ENCODE data around the gene HEY2. TPM values are rescaled to one million over a fixed set of nuclear protein-coding genes. Genes with fewer than 3 reads are reported as not detected.

Gene HEY2
- total RNA-seq, 1 experiment from 2014 or later, result 6.6 TPM

- H4K20me1 ChIP-seq (ENCODE audit: control insufficient read depth, insufficient read depth, insufficient read length), result no peaks in the 10 kb centered on the region
- no peak overlapping the region for H2AFZ ChIP-seq (ENCODE audit: low read length)
- Mint-ChIP-seq H3K36me3 (ENCODE audit: insufficient read depth in 1 of 3, low read depth in 3 of 3) (no peaks in the 10 kb centered on the region), H3K4me3 (no peak overlapping the region), H3K4me1 (peaks cover 16 to 25% of the 10 kb centered on the region in 2 experiments), H3K27me3 (ENCODE audit: low read depth) (no peaks in the 10 kb centered on the region), H3K9me3 (no peaks in the 10 kb centered on the region), H3K27ac (no peak overlapping the region)
- no peak overlapping the region for H2AK5ac ChIP-seq (ENCODE audit: insufficient read length, low read length)
- H3T11ph ChIP-seq (ENCODE audit: low read length), result no peak overlapping the region
- H2BK12ac ChIP-seq (ENCODE audit: insufficient read length, low read depth, low read length), result no peak overlapping the region
- no peaks in the 10 kb centered on the region; the same call in 1 of the 2 replicates for H3K4me1 ChIP-seq (ENCODE audit: insufficient read depth, low read length)
- H3K4ac ChIP-seq (ENCODE audit: low read depth, low read length), result no peak overlapping the region
- H3K9me3 ChIP-seq (ENCODE audit: control insufficient read depth, low read depth, low read length), result no peaks in the 10 kb centered on the region
- H3K56ac ChIP-seq (ENCODE audit: insufficient read length, low read depth, low read length), result no peak overlapping the region
- H3K18ac ChIP-seq (ENCODE audit: insufficient read length, low read depth, low read length), result no peak overlapping the region
- no peak overlapping the region for H4K8ac ChIP-seq (replicated peaks; ENCODE audit: insufficient read length, low read depth, low read length)
- H2BK15ac ChIP-seq (ENCODE audit: low read depth, low read length), result no peak overlapping the region
- no peak for TF ChIP-seq CTCF (conservative IDR thresholded peaks at IDR 0.05)
- no peak overlapping the region for H3K14ac ChIP-seq (ENCODE audit: insufficient read depth, low read length)
- no peaks in the 10 kb centered on the region for H3K79me1 ChIP-seq (ENCODE audit: insufficient read depth, low read depth, low read length, poor library complexity, severe bottlenecking)
- no peaks in the 10 kb centered on the region for H3K23me2 ChIP-seq (ENCODE audit: insufficient read length, low read depth, low read length, poor library complexity, severe bottlenecking)
- H3K27ac ChIP-seq (ENCODE audit: insufficient read length, low read depth, low read length), result no peak overlapping the region
- no peaks in the 10 kb centered on the region for H3K79me2 ChIP-seq (ENCODE audit: insufficient read depth, low read length)
- H3K27me3 ChIP-seq (ENCODE audit: insufficient read depth, low read length), result no peaks in the 10 kb centered on the region
- no peak overlapping the region for H3K9ac ChIP-seq (ENCODE audit: extremely low read depth, insufficient read length, low read length)
- no peak overlapping the region for H2BK120ac ChIP-seq (ENCODE audit: low read depth, low read length, poor library complexity, severe bottlenecking)
- DNase-seq, result no peak
- H2BK20ac ChIP-seq (ENCODE audit: low read depth, low read length, poor library complexity, severe bottlenecking), result no peak overlapping the region
- H2BK5ac ChIP-seq (ENCODE audit: insufficient read length, low read length), result no peak overlapping the region
- no peak overlapping the region for H4K5ac ChIP-seq (ENCODE audit: insufficient read length, low read depth, low read length)
- no peak overlapping the region for H3K4me2 ChIP-seq (ENCODE audit: insufficient read depth, insufficient read length, low read length)
- H4K91ac ChIP-seq (ENCODE audit: insufficient read length, low read depth, low read length), result no peak overlapping the region
- no peak overlapping the region for H3K23ac ChIP-seq (ENCODE audit: insufficient read length, low read depth, low read length)
Observed at GRCh38 chr6:125738276-125738675, 11.2 kb upstream of the HEY2 start.

Data from H9 (cell line).